ENCODE measurements around the gene CDK6.

DNA sequence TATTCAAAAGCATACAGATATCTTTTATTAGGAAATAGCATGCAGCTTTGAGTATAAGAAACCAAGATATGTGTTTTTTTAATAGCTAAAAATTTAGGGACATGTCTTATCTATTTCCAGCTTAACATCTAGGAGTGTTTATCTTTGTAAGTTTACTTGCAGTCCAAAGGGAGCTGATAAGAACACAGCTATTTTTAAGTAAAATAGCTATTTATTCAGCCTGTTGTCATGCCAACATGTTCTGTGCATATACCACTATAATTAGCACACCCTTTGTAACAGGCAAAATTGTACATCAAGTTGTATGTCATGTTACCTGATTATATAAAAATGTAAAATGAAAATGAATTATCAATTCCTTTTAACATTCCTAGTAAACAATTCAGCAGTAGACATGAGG is 275.8 kb downstream of the CDK6 start:
- TF ChIP-seq, protein P1, sequence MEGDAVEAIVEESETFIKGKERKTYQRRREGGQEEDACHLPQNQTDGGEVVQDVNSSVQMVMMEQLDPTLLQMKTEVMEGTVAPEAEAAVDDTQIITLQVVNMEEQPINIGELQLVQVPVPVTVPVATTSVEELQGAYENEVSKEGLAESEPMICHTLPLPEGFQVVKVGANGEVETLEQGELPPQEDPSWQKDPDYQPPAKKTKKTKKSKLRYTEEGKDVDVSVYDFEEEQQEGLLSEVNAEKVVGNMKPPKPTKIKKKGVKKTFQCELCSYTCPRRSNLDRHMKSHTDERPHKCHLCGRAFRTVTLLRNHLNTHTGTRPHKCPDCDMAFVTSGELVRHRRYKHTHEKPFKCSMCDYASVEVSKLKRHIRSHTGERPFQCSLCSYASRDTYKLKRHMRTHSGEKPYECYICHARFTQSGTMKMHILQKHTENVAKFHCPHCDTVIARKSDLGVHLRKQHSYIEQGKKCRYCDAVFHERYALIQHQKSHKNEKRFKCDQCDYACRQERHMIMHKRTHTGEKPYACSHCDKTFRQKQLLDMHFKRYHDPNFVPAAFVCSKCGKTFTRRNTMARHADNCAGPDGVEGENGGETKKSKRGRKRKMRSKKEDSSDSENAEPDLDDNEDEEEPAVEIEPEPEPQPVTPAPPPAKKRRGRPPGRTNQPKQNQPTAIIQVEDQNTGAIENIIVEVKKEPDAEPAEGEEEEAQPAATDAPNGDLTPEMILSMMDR (conservative IDR thresholded peaks at IDR 0.05; ENCODE audit: low read depth, low read length) = no peak
- no peak for TF ChIP-seq EZH2 (IDR thresholded peaks at IDR 0.05; ENCODE audit: borderline replicate concordance, low read depth, low read length, poor library complexity, severe bottlenecking)

Measured in A673 (cell line).